ENCODE measurements around the gene WRAP53. TPM values are rescaled to one million over a fixed set of nuclear protein-coding genes. Genes with fewer than 3 reads are reported as not detected.

Gene WRAP53
- total RNA-seq, 1 donor from 2014 or later, result 41.1 TPM

GRCh38 chr17:7713782-7714181, 25.5 kb downstream of the WRAP53 start:
- Mint-ChIP-seq H3K36me3 (ENCODE audit: low read depth) (peaks cover 4% of the 10 kb centered on the region), H3K4me3 (peak overlapping the region; percentile 38), H3K27ac (ENCODE audit: unreplicated experiment) (no peak overlapping the region), H3K27me3 (ENCODE audit: low read depth) (peaks cover 27% of the 10 kb centered on the region), H3K4me1 (peaks cover 65% of the 10 kb centered on the region), H3K9me3 (no peaks in the 10 kb centered on the region)
- DNase-seq (ENCODE audit: low read depth, low spot score), result no peak
- no peak for TF ChIP-seq CTCF (conservative IDR thresholded peaks at IDR 0.05)

GRCh38 chr17:7714721-7715594, 26.7 kb downstream of the WRAP53 start:
- H3K36me3 Mint-ChIP-seq (ENCODE audit: low read depth), result peaks cover 4% of the 10 kb centered on the region
- no peaks in the 10 kb centered on the region for H3K9me3 Mint-ChIP-seq
- H3K4me1 Mint-ChIP-seq, result peaks cover 66% of the 10 kb centered on the region
- TF ChIP-seq CTCF (conservative IDR thresholded peaks at IDR 0.05), result no peak
- peak overlapping the region; percentile 79 for H3K4me3 Mint-ChIP-seq
- DNase-seq (ENCODE audit: low read depth, low spot score), result no peak
- H3K27me3 Mint-ChIP-seq (ENCODE audit: low read depth), result peaks cover 39% of the 10 kb centered on the region
- no peak overlapping the region for H3K27ac Mint-ChIP-seq (ENCODE audit: unreplicated experiment)

- Mint-ChIP-seq H3K27ac (ENCODE audit: unreplicated experiment) (peak overlapping the region; percentile 89), H3K4me3 (peak overlapping the region; percentile 91), H3K27me3 (ENCODE audit: low read depth) (peaks cover 47% of the 10 kb centered on the region), H3K4me1 (peaks cover 58% of the 10 kb centered on the region), H3K36me3 (ENCODE audit: low read depth) (no peaks in the 10 kb centered on the region), H3K9me3 (no peaks in the 10 kb centered on the region)
- no peak for DNase-seq (ENCODE audit: low read depth, low spot score)
- TF ChIP-seq CTCF (conservative IDR thresholded peaks at IDR 0.05), result no peak
These were observed 27.9 kb downstream of the WRAP53 start for GRCh38 chr17:7715936-7716886.

- Mint-ChIP-seq H3K36me3 (ENCODE audit: low read depth) (no peaks in the 10 kb centered on the region), H3K27ac (ENCODE audit: unreplicated experiment) (peak within 1 kb of the TSS; percentile 89), H3K27me3 (ENCODE audit: low read depth) (peaks cover 50% of the 10 kb centered on the region), H3K9me3 (no peaks in the 10 kb centered on the region), H3K4me1 (peaks cover 52% of the 10 kb centered on the region), H3K4me3 (peak within 1 kb of the TSS; percentile 91)
- TF ChIP-seq CTCF (conservative IDR thresholded peaks at IDR 0.05), result peak; percentile 42
- DNase-seq (ENCODE audit: low read depth, low spot score), result peak; percentile 87
These were observed 28.9 kb downstream of the WRAP53 start, which contains the start of gene DNAH2 for GRCh38 chr17:7716901-7717755. DNAH2 (plus strand) TSS chr17:7717744; CDS start chr17:7719735, 1,991 bp downstream.
